ENCODE results near the gene NME3. TPM values are rescaled to one million over a fixed set of nuclear protein-coding genes. Genes with fewer than 3 reads are reported as not detected.

NME3 gene
- total and polyA plus RNA-seq, 2 of the 4 experiments (the other 2 are of a cell fraction): 12.7 to 41.2 TPM

- BruUV-seq (replicated peaks): no TSS peak
- dilution Hi-C loops (cut with HindIII; ENCODE audit: low sequenced_read_pairs, unreplicated experiment): no loop called here
Measured at GRCh38 chr16:1734816-1735215, 36.5 kb downstream of the NME3 start.

More at GRCh38 chr16:1734816-1735215, 36.5 kb downstream of the NME3 start:
- peaks cover 2% of the 10 kb centered on the region; the same call in 1 of the 2 replicates for H3K9me1 ChIP-seq (ENCODE audit: insufficient read depth, low read length)
- ATAC-seq (ENCODE audit: low read depth): no peak
- no peak overlapping the region for H4K8ac ChIP-seq (ENCODE audit: low read depth in 2 of 2, low read length in 2 of 2)
- no peak overlapping the region for H2AK5ac ChIP-seq (ENCODE audit: low read depth, low read length)
- H3K9ac ChIP-seq (ENCODE audit: low read depth, low read length): no peak overlapping the region
- CTCF ChIA-PET: no interaction called here
- no peak overlapping the region for H3K4ac ChIP-seq (ENCODE audit: low read depth, low read length)
- no peak overlapping the region for H2AK9ac ChIP-seq (replicated peaks; ENCODE audit: low read depth, low read length, poor library complexity)
- WGBS, 2 experiments (ENCODE audit: extremely low coverage in 2 of 2, insufficient read length in 1 of 2): 98% methylated on average over 14 of the region's 22 CpGs; no CpG with 5 or more reads in 1 of the 2 experiments
- in situ Hi-C loops (cut with MboI; ENCODE audit: low sequenced_read_pairs) (no loop called here), intact Hi-C loops (cut with micrococcal nuclease) (no loop called here)
- H3K27me3 ChIP-seq (ENCODE audit: control insufficient read depth, insufficient read depth, low read length): no peaks in the 10 kb centered on the region
- H2BK15ac ChIP-seq (ENCODE audit: low read depth, low read length): no peak overlapping the region
- H2BK5ac ChIP-seq (ENCODE audit: low read depth, low read length, poor library complexity, severe bottlenecking): no peak overlapping the region
- H3K27ac ChIP-seq (ENCODE audit: insufficient read depth, low read length): no peak overlapping the region
- peaks cover 43% of the 10 kb centered on the region for H3K36me3 ChIP-seq (ENCODE audit: control insufficient read depth, insufficient read depth, low read length)
- peak overlapping the region; percentile 64 for H2AFZ ChIP-seq (replicated peaks; ENCODE audit: low read length, poor library complexity)
- no peak overlapping the region for H3K23ac ChIP-seq (ENCODE audit: low read depth, low read length)
- H3K4me2 ChIP-seq (ENCODE audit: low read depth, low read length): no peak overlapping the region
- POLR2A ChIA-PET (ENCODE audit: unreplicated experiment): no interaction called here
- H3K9me3 ChIP-seq (ENCODE audit: control insufficient read depth, insufficient read depth, low read length): no peaks in the 10 kb centered on the region
- H2BK120ac ChIP-seq (ENCODE audit: low read depth, low read length): no peak overlapping the region
- H3K79me1 ChIP-seq (ENCODE audit: low read depth in 1 of 2, low read length in 2 of 2): peaks cover 26 to 53% of the 10 kb centered on the region in 2 experiments
- TF ChIP-seq NFE2L2 (IDR thresholded peaks at IDR 0.05; ENCODE audit: low read depth, low read length) (no peak), USF2 (IDR thresholded peaks at IDR 0.05; ENCODE audit: low read depth, low read length) (no peak), RAD21 (IDR thresholded peaks at IDR 0.05; ENCODE audit: low read length) (no peak), ELK1 (IDR thresholded peaks at IDR 0.05; ENCODE audit: borderline replicate concordance, low read depth, low read length) (no peak), MAZ (IDR thresholded peaks at IDR 0.05; ENCODE audit: borderline replicate concordance, low read depth, low read length) (no peak), RFX5 (IDR thresholded peaks at IDR 0.05; ENCODE audit: low read depth, low read length) (no peak), CTCF (conservative IDR thresholded peaks at IDR 0.05; ENCODE audit: low read depth, low read length) (no peak)
- H4K91ac ChIP-seq (ENCODE audit: insufficient read depth, low read depth, low read length): no peak overlapping the region
- no peak overlapping the region for H3K14ac ChIP-seq (replicated peaks; ENCODE audit: low read depth, low read length)
- H3K4me1 ChIP-seq (ENCODE audit: control insufficient read depth, insufficient read depth, low read length): no peaks in the 10 kb centered on the region
- H4K20me1 ChIP-seq (ENCODE audit: insufficient read depth, low read length): peaks cover 36% of the 10 kb centered on the region
- no peak overlapping the region for H3K4me3 ChIP-seq (ENCODE audit: insufficient read depth, low read depth, low read length)
- DNase-seq: no peak
- H3K56ac ChIP-seq (ENCODE audit: extremely low read depth, insufficient read depth, low read length): no peak overlapping the region
- H4K5ac ChIP-seq (ENCODE audit: low read depth, low read length): no peak overlapping the region
- H3K18ac ChIP-seq (ENCODE audit: low read depth, low read length): no peak overlapping the region
- no peak overlapping the region for H2BK20ac ChIP-seq (ENCODE audit: low read depth, low read length)
